Thoracic aorta (tissue), 2 donors: ENCODE measurements around the gene C1QTNF5. TPM values are rescaled to one million over a fixed set of nuclear protein-coding genes. Genes with fewer than 3 reads are reported as not detected.

Source experiments
- ATAC-seq: fragments of 150-250 bp; one replicate; pipeline ENCODE4 v1.8.0; 2017; ENCODE audit warnings: low read depth; ENCODE audit not compliant: insufficient number of reproducible peaks, low FRiP score
- DNase-seq: peaks from one replicate; pipeline ENCODE4 v3.0.0-alpha.2; 2020; ENCODE audit warnings: low spot score
- H3K27ac ChIP-seq, 2 donors: fragments of 200-600 bp; sonication (generic); 1 replicate in 1 of 2; 2 replicates in 1 of 2; pipeline ENCODE4 v1.5.1; 2016; ENCODE audit warnings: mild to moderate bottlenecking in 2 of 2, moderate library complexity in 2 of 2
- H3K27me3 ChIP-seq: fragments of 200-600 bp; sonication (generic); replicated peaks from 2 replicates; pipeline ENCODE4 v1.6.0; 2016; ENCODE audit warnings: mild to moderate bottlenecking; ENCODE audit not compliant: insufficient read depth
- H3K36me3 ChIP-seq: fragments of 200-600 bp; sonication (generic); one replicate; pipeline ENCODE4 v1.5.1; 2016
- H3K4me1 ChIP-seq, 2 donors: fragments of 200-600 bp; sonication (generic); 1 replicate in 1 of 2; 2 replicates in 1 of 2; pipeline versions ENCODE4 v1.5.1 to v1.6.0; 2016; ENCODE audit warnings: low read depth in 2 of 2, mild to moderate bottlenecking in 1 of 2; ENCODE audit not compliant: control insufficient read depth in 1 of 2
- H3K4me3 ChIP-seq: fragments of 200-600 bp; sonication (generic); 2 replicates; pipeline ENCODE4 v1.5.1; 2016; ENCODE audit warnings: mild to moderate bottlenecking
- H3K9me3 ChIP-seq: fragments of 200-600 bp; sonication (generic); 2 replicates; pipeline ENCODE4 v1.5.1; 2016
- CTCF ChIP-seq: fragments of 200-600 bp; sonication (generic); IDR thresholded peaks from one replicate; pipeline ENCODE4 v1.5.1; 2019; ENCODE audit warnings: antibody characterized with exemption
- total RNA-seq, 2 donors: library from RNA; depleted of rRNA; stranded (reverse); fragments of >200 nt; gene quantifications; one replicate each; pipeline versions ENCODE4 v1.1.0 to v1.2.3, GENCODE V29; 2016

The C1QTNF5 gene
- total RNA-seq, 2 donors from 2014 or later: 53.2 to 98.2 TPM

DNA sequence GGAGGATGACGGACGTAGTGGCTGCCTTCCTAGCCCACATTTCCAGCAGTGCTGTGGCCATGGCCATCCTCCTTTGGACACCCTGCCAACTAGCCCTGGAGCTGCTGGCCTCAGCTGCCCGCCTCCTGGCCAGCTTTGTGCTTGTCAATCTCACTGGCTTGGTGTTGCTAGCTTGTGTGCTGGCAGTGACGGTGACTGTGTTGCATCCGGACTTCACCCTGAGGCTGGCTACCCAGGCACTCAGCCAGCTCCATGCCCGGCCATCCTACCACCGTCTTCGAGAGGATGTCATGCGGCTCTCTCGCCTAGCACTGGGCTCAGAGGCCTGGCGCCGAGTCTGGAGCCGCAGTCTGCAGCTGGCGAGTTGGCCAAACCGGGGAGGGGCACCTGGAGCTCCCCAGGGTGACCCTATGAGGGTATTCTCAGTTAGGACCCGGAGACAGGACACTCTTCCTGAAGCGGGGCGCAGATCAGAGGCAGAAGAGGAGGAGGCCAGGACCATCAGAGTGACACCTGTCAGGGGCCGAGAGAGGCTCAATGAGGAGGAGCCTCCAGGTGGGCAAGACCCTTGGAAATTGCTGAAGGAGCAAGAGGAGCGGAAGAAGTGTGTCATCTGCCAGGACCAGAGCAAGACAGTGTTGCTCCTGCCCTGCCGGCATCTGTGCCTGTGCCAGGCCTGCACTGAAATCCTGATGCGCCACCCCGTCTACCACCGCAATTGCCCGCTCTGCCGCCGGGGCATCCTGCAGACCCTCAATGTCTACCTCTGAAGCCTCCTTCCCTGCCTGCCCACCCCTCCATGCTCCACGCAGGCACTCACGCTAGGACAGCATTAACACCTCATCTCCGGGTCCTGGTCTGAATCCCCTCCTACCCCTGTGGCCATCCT, 4.8 kb downstream of the C1QTNF5 start:
- no peaks in the 10 kb centered on the region for H3K9me3 ChIP-seq
- ATAC-seq (no peak), DNase-seq (no peak)
- no peaks in the 10 kb centered on the region for H3K36me3 ChIP-seq
- peaks cover 20 to 52% of the 10 kb centered on the region in 2 donors for H3K4me1 ChIP-seq
- H3K27me3 ChIP-seq: no peaks in the 10 kb centered on the region
- TF ChIP-seq CTCF: no peak
- H3K4me3 ChIP-seq: no peak overlapping the region
- H3K27ac ChIP-seq: no peak overlapping the region

DNA sequence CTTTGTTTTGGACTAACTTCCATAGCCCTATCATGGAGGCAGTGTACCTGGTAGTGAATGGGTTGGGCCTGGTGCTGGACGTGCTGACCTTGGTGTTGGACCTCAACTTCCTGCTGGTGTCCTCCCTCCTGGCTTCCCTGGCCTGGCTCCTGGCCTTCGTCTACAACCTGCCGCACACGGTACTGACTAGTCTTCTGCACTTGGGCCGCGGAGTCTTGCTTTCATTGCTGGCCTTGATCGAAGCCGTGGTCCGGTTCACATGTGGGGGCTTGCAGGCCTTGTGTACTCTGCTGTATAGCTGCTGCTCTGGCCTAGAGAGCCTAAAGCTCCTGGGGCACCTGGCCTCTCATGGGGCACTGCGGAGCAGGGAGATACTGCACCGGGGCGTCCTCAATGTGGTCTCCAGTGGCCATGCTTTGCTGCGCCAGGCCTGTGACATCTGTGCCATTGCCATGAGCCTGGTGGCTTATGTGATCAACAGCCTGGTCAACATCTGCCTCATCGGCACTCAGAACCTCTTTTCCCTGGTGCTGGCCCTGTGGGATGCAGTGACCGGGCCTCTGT, 5.5 kb downstream of the C1QTNF5 start:
- H3K4me3 ChIP-seq: peak overlapping the region; percentile 87
- peak overlapping the region; percentile 71 to 84 for H3K27ac ChIP-seq
- peaks cover 19 to 49% of the 10 kb centered on the region in 2 donors for H3K4me1 ChIP-seq
- TF ChIP-seq CTCF: no peak
- H3K9me3 ChIP-seq: no peaks in the 10 kb centered on the region
- no peaks in the 10 kb centered on the region for H3K27me3 ChIP-seq
- DNase-seq (no peak), ATAC-seq (no peak)
- H3K36me3 ChIP-seq: no peaks in the 10 kb centered on the region

DNA sequence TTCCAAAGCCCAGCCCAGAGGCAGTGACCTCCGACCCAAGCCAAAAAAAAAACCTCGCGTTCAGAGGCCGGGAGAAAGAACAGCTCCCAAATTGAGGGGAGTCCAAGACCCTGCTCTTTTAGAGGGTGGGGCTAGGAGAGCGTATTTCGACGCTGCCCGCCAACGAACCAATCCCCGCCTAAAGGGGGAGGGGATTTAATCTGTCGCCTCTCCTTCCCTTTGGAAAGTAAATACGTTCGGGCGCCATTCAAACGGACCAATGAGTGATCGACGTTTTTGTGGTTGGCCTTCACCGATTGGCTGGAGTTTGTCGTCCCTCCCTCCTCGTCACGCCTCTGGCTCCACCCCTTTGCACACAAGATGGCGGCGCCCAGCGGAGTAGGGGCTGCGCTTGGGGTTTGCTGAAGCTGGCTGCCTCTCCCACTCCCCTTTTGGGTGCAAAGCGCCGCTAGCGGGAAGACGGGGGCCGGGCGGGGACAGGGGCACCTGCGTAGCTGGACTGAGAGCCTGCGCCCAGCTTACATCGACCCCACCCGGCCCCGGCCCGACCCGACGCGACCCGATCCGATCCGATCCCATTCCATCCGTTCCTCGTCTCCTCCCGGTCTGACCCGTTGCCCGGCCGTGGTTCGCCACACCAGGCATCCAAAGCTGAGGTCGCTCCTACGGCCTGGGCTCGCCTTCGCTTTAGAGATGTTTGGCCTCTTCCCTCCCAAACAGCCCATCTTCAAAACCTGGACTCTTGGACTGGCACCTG, 6.3 kb downstream of the C1QTNF5 start, which contains the start of gene RNF26:
TSS of gene RNF26 (plus strand) at position 354 of the 757 bp plus-strand sequence. CDS start 596 bp downstream, outside the sequence.
- Histone ChIP-seq H3K4me1 (peaks cover 17 to 41% of the 10 kb centered on the region in 2 donors), H3K4me3 (peak within 1 kb of the TSS; percentile 87), H3K27ac (peak within 1 kb of the TSS; percentile 71 to 84), H3K27me3 (no peaks in the 10 kb centered on the region), H3K36me3 (no peaks in the 10 kb centered on the region), H3K9me3 (no peaks in the 10 kb centered on the region)
- no peak for TF ChIP-seq CTCF
- ATAC-seq: peak; percentile 97
- DNase-seq: peak; percentile 91

- H3K27ac ChIP-seq: no peak overlapping the region
- TF ChIP-seq CTCF: no peak
- ATAC-seq: no peak
Measured at GRCh38 chr11:119332111-119332765, 8.4 kb downstream of the C1QTNF5 start.

More at GRCh38 chr11:119332111-119332765, 8.4 kb downstream of the C1QTNF5 start:
- no peaks in the 10 kb centered on the region for H3K27me3 ChIP-seq
- H3K4me1 ChIP-seq: peaks cover 10 to 20% of the 10 kb centered on the region in 2 donors
- H3K36me3 ChIP-seq: no peaks in the 10 kb centered on the region
- DNase-seq: no peak
- H3K4me3 ChIP-seq: no peak overlapping the region
- no peaks in the 10 kb centered on the region for H3K9me3 ChIP-seq
